Left lung (tissue), 10 donors: Measurements from ENCODE around the gene SSC4D. TPM values are rescaled to one million over a fixed set of nuclear protein-coding genes. Genes with fewer than 3 reads are reported as not detected.
"Not testable (repeated sequence)": the region's sequence is repeated elsewhere in the genome, so short reads cannot be mapped to it uniquely, and the experiment has no call there.

Experiments
- ATAC-seq: fragments of 200-7000 bp; cut with Tn5 transposase; one replicate; pipeline ENCODE4 v1.9.1; 2020; ENCODE audit warnings: moderate library complexity
- DNase-seq, 4 donors: peaks; one replicate each; pipeline ENCODE4 v3.0.0-alpha.2; 2013 to 2020
- H3K27ac ChIP-seq, 2 donors: fragments of 200-600 bp; sonication (generic) in 1 of 2; one replicate each; pipeline versions ENCODE4 v1.5.0 to v1.8.0; 2020 to 2021
- H3K27me3 ChIP-seq, 2 donors: fragments of 200-600 bp; sonication (generic) in 1 of 2; one replicate each; pipeline versions ENCODE4 v1.5.0 to v1.8.0; 2020 to 2021
- H3K36me3 ChIP-seq, 2 donors: fragments of 200-600 bp; sonication (generic) in 1 of 2; one replicate each; pipeline versions ENCODE4 v1.5.0 to v1.8.0; 2020 to 2021
- H3K4me1 ChIP-seq, 2 donors: fragments of 200-600 bp; one replicate each; pipeline ENCODE4 v1.8.0; 2021
- H3K4me3 ChIP-seq, 2 donors: fragments of 200-600 bp; sonication (generic) in 1 of 2; one replicate each; pipeline versions ENCODE4 v1.5.0 to v1.8.0; 2020 to 2021; ENCODE audit warnings: mild to moderate bottlenecking in 1 of 2
- H3K9me3 ChIP-seq, 2 donors: fragments of 200-600 bp; sonication (generic) in 1 of 2; one replicate each; pipeline versions ENCODE4 v1.5.0 to v1.8.0; 2020 to 2021
- intact Hi-C, 2 donors: fragments of 100-400 bp; cut with DNase I; formaldehyde crosslinking; loops; one replicate each; pipeline versions ENCODE4 v1.11.2 to v1.14.2; 2022
- polyA plus RNA-seq, 6 donors: library from polyadenylated mRNA; unstranded; fragments of 120-200 nt; gene quantifications; one replicate each; pipeline ENCODE4 v1.2.1, GENCODE V29; 2013; ENCODE audit not compliant: insufficient read length in 6 of 6
- total RNA-seq, 2 donors: library from RNA; stranded (reverse); fragmentation: NEBNext Ultra II Directional; extraction: Animal tissue kit (Norgen Biotek cat#: 25700); gene quantifications; one replicate each; pipeline ENCODE4 v1.2.1, GENCODE V29; 2021
- TF ChIP-seq, protein P1 (sequence below), 2 donors: fragments of 200-600 bp; sonication (generic) in 1 of 2; IDR thresholded peaks; one replicate each; pipeline versions ENCODE4 v1.5.0 to v1.8.0; 2021; ENCODE audit warnings: antibody characterized with exemption in 2 of 2
- donor health status: DM: no; HTN: yes; CAD: no.
- donor health status: DM: no; HTN: no; CAD: no.

Gene SSC4D
- total and polyA plus RNA-seq, 8 donors: 0.76 to 2.1 (median 1.7) TPM

DNA sequence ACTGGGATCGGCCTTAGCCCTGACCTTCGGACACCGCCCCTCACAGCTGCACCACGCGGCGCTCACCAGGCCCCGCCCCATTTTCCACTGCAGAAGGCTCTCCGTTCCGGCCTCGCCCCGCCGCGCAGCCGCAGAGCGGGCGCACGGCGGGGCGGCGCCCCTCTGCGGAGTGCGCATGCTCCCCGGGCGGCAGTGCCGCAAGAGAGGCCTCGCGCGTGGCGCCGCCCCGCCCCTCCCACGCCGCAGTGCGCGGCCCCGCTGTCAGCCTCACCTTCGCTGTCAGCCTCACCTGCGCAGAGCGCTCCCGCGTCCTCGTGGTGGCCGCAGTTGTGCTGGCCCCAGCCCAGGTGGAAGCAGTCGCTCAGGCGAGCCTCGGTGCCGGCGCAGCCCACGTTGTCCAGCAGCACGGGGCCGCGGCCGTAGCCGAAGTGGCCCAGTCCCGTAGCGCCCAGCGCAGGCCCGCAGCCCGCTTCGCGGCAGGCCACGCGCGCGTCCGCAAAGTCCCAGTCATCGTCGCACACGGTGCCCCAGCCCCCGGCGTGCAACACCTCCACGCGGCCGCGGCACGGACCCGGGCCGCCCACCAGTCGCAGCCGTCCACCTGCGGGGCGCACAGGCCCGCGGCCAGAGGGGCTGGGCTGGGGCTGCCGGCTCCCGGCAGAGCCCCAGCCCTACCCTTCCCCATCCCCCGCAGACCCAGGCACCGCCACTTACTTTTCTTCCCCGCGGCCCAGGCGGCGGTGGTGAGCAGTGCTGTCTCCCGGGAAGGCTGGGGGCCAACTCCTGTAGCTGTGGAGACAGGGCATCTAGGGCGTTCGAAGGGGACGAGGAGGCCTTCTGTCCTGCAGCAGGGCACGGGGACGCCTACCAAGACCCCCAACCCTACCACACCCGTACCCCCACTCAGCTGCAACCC, 16.1 kb downstream of the SSC4D start:
- Histone ChIP-seq H3K4me1 (peaks cover 5 to 44% of the 10 kb centered on the region in 2 donors), H3K36me3 (no peaks in the 10 kb centered on the region)

DNA sequence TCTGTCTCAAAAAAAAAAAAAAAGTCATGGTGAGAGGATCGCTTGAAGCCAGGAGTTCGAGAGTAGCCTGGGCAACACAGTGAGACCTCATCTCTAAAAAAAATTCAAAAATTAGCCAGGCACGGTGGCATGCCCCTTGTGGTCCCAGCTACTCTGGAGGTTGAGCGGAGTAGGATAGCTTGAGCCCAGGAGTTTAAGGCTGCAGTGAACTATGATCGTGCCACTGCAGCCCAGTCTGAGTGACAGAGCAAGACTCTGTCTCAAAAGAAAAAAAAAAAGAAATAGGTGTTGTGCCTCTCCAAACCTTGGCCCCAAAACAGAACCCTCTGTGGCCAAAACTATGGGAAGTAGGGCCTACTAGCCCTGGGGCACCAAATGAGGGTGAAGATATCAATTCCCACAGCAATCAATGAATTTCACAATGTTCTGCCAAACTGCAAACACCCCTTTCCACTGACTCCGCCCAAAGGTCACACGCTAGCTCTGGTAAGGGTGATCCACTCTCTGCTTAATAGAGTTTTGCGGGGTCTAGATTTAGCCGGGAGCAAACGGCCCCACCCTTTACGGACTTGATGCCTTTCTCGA, 16.9 kb downstream of the SSC4D start:
- Histone ChIP-seq H3K4me3 (peak overlapping the region in 1 of 2 donors; percentile 73), H3K27ac (peak overlapping the region; percentile 87 to 91), H3K27me3 (no peaks in the 10 kb centered on the region), H3K36me3 (no peaks in the 10 kb centered on the region), H3K9me3 (no peaks in the 10 kb centered on the region), H3K4me1 (peaks cover under 1 to 40% of the 10 kb centered on the region in 2 donors)
- ATAC-seq (no peak), DNase-seq (no peak)
- intact Hi-C loops: no loop called here
- TF ChIP-seq, protein P1, sequence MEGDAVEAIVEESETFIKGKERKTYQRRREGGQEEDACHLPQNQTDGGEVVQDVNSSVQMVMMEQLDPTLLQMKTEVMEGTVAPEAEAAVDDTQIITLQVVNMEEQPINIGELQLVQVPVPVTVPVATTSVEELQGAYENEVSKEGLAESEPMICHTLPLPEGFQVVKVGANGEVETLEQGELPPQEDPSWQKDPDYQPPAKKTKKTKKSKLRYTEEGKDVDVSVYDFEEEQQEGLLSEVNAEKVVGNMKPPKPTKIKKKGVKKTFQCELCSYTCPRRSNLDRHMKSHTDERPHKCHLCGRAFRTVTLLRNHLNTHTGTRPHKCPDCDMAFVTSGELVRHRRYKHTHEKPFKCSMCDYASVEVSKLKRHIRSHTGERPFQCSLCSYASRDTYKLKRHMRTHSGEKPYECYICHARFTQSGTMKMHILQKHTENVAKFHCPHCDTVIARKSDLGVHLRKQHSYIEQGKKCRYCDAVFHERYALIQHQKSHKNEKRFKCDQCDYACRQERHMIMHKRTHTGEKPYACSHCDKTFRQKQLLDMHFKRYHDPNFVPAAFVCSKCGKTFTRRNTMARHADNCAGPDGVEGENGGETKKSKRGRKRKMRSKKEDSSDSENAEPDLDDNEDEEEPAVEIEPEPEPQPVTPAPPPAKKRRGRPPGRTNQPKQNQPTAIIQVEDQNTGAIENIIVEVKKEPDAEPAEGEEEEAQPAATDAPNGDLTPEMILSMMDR (IDR thresholded peaks at IDR 0.05): no peak

More for the DNA sequence above, 16.1 kb downstream of the SSC4D start:
- Histone ChIP-seq H3K4me3 (peak overlapping the region; percentile 73 to 76), H3K9me3 (no peaks in the 10 kb centered on the region), H3K27me3 (no peaks in the 10 kb centered on the region), H3K27ac (peak overlapping the region; percentile 87 to 91)
- intact Hi-C loops: no loop called here
- DNase-seq (peak; percentile 88 to 97 (median 96)), ATAC-seq (peak; percentile 90)
- TF ChIP-seq, protein P1 (IDR thresholded peaks at IDR 0.05): no peak

DNA sequence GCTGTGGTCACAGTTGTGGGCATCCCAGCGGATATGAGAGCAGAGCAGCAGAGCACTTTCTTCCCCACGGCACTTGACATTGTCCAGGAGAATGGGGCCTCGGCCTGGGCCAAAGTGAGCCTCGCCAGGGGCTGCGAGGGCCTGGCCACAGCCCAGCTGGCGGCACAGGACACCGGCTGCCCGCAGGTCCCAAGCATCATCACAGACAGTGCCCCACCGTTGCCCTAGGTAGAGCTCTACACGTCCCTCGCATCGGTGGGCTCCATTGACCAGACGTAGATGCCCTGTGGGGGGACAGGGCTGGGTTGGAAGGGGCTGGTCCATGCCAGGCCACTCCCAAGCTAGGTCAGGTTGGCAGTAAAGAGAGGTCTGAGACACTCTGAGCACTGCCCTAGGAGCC, 19.4 kb downstream of the SSC4D start:
- H3K9me3 ChIP-seq: no peaks in the 10 kb centered on the region
- H3K4me1 ChIP-seq: peaks cover 0 to 27% of the 10 kb centered on the region in 2 donors
- H3K27ac ChIP-seq: no peak overlapping the region
- H3K4me3 ChIP-seq: no peak overlapping the region
- DNase-seq (no peak), ATAC-seq (no peak)
- no peaks in the 10 kb centered on the region for H3K27me3 ChIP-seq
- H3K36me3 ChIP-seq: no peaks in the 10 kb centered on the region
- TF ChIP-seq, protein P1 (IDR thresholded peaks at IDR 0.05): no peak
- intact Hi-C loops: no loop called here

- DNase-seq, H3K9me3 ChIP-seq, H3K27ac ChIP-seq, intact Hi-C loops, H3K4me3 ChIP-seq, H3K36me3 ChIP-seq, ATAC-seq, H3K27me3 ChIP-seq: not testable (repeated sequence)
- H3K4me1 ChIP-seq: peaks cover 0 to 16% of the 10 kb centered on the region in 2 donors
Measured at GRCh38 chr7:76387789-76388188, 21.7 kb downstream of the SSC4D start.

GRCh38 chr7:76386691-76387260, 22.7 kb downstream of the SSC4D start:
- Histone ChIP-seq H3K4me3 (no peak overlapping the region), H3K36me3 (no peaks in the 10 kb centered on the region), H3K4me1 (peaks cover 0 to 7% of the 10 kb centered on the region in 2 donors), H3K9me3 (no peaks in the 10 kb centered on the region), H3K27me3 (no peaks in the 10 kb centered on the region), H3K27ac (no peak overlapping the region)
- ATAC-seq (no peak), DNase-seq (no peak)
- TF ChIP-seq, protein P1 (IDR thresholded peaks at IDR 0.05): no peak
- intact Hi-C loops: no loop called here
